Inferior parietal cortex (tissue), 1 donor: ENCODE data around the gene RNASE12.
"Not testable (repeated sequence)": the region's sequence is repeated elsewhere in the genome, so short reads cannot be mapped to it uniquely, and the experiment has no call there.

Source experiments
- DNase-seq: peaks from one replicate; pipeline ENCODE4 v3.0.0-alpha.2; 2016; ENCODE audit errors: extremely low spot score

RNASE12 gene, protein sequence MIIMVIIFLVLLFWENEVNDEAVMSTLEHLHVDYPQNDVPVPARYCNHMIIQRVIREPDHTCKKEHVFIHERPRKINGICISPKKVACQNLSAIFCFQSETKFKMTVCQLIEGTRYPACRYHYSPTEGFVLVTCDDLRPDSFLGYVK

DNA sequence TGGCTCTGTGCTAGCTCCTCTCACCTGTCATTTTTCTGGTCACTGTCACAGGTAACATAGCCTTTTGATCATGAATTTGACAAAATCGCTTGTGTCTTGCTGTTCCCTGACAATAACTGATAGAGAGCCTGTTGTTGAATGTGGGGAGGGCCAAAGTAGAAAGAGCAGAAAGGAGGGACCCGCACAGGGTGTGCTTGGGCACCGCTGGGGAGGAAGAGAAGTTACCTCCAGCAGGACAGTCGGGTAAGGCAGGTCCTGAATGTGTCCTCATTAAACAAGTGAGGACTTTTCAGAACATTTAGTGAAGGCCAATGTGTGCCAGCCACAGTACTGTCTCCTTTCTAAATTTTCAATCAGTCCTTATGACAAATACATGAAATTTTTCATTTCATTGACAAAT, at the start of gene RNASE12:
Gene RNASE12 (minus strand): TSS at position 142 of the 400 bp plus-strand sequence. CDS start 653 bp downstream, outside the sequence.
- no peak for DNase-seq

DNA sequence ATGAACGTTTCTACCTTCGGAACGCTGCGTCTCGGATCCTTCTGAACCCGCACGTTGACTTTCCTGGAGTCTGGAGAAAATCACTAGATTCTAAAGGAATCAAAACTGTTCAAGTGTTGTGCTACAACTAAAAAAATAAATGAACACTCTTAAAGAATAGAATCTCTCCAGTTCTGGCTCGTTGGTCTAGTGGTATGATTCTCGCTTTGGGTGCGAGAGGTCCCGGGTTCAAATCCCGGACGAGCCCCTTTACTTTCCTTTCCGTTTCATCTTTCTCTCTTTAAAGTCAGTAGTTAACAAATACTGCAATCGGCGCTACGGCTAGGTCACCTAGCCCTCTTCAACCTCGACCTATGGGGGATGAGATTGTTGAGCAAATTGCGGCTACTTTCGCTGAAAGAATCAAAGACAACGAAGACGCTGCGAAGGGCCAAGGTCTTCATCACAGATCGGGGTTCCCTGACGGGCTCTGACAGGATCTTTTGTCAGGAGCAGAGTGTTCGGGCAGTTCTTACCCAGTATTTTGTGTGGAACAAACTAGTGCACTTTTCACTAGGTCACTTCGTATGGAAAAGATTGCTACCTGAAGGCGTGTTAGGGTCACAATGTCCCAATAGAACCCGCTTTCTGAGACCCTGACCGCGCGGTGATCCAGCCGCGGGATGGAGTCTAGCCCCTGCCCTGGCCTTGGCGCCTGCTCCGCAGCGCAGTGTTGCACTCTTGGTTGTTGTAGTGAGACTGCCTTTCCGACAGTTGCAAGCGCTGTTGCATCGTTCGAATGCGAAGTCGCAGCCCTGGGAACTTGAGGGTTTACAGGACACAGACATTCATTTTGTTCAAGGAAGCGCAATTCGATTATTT, 41.9 kb upstream of the RNASE12 start:
- peak; percentile 65 for DNase-seq

DNA sequence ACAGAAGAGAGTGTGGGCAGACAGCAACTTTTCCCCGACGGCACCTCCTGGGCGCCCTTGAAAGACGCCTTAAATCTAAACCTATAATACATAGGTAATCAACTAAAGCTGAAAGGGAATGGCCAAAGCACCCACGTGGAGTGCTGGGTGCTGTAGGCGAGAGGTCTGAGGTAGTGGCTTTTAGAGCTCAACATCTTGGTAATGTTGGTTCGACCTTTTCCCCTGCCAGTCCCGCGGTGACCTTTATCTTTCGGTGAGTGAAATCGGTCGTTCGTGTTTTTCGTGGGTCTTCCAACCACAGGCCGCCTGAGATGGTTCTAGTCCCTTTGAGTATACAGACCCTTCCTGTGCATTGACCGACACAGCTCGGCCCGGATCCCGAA, 41.3 kb upstream of the RNASE12 start:
- DNase-seq = no peak

GRCh38 chr14:20631880-20632389, 40.8 kb upstream of the RNASE12 start:
- DNase-seq = peak; percentile 15

- peak; percentile 53 for DNase-seq
Observed at GRCh38 chr14:20631023-20631879, 40.1 kb upstream of the RNASE12 start.

- peak; percentile 40 for DNase-seq
Observed at GRCh38 chr14:20630340-20631022, 39.3 kb upstream of the RNASE12 start.

DNA sequence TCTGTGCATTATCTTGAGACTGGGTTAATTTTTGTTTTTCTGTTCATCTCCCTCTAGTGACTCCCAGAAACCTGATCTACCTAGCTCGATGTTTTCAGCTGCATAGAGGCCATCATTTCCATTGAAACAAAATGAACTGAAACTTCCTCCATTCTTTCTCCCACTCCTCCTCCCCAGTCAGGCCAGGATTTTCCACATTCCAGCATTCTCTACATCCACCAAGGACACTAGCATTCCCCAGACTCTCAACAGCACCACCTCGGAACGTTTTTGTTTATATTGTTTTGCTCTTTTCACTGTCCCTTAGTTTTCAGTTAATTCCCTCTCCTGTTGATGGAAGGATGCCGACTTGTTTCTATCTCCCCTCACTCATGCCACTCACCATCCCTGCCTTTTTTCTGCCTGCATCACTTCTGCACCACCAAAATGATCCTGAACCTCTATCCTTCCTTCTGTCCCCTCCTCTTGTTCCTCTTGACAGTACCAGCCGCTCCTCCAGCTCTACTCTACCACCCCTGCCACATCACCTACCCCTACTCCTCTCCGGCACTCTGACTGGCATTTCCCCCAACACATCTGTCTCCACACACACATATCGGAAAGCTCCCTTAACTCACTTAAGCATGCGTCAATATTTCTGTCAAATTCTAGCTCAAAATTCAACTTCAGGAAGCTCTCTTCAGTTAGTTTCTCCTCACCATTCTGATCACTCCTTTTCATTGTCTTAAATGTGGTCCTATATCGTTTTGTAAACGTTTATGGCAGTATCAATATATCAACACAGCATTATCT, 37.1 kb upstream of the RNASE12 start:
- no peak for DNase-seq

GRCh38 chr14:20627346-20628027, 36.3 kb upstream of the RNASE12 start:
- DNase-seq = no peak

DNA sequence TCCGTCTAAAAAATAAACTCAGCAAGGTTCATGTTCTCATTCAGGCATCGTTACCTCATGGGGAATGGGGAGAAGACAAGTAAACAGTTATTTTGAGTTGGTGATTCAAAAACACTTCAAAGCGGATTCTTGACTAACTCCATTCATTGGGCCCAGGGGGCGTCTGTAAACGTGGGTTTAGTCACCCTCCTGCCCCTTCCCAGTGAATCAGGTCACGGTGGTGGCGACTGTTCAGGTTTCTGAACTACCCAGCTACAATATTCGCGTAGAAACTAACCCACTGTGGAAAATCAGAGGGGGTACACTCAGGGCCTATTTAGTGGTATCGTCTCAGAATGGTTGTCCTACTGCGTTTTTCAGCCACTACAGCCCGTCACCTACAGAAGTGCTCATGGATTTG, 35.1 kb upstream of the RNASE12 start:
- DNase-seq = no peak

DNA sequence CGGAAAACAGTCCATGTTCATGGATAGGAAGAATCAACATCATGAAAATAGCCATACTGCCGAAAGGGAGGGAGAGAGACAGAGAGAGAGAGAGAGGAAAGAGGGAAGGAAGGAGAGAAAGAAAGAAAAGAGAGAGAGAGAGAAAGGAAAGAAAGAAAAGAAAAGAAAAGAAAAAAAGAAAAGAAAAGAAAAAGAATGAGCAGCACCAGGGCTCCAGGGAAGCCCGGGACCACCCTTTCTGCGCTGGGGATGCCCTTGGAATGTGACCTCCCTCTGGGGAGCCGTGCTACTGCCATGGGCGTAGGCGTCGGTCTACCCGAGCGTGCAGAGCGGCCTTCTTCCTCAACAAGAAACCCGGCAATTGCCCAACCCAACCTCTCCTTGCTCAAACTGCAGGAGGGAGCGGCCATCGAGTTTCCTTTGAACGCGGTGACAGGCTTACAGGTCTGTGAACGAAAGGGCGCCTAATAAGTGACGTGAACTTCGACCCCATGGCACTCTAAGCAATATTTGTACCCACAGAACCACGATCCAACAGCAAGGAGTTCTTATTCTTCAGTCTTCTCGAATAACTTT, 33.4 kb upstream of the RNASE12 start:
- peak; percentile 4 for DNase-seq

GRCh38 chr14:20623798-20624197, 32.6 kb upstream of the RNASE12 start:
- no peak for DNase-seq

DNA sequence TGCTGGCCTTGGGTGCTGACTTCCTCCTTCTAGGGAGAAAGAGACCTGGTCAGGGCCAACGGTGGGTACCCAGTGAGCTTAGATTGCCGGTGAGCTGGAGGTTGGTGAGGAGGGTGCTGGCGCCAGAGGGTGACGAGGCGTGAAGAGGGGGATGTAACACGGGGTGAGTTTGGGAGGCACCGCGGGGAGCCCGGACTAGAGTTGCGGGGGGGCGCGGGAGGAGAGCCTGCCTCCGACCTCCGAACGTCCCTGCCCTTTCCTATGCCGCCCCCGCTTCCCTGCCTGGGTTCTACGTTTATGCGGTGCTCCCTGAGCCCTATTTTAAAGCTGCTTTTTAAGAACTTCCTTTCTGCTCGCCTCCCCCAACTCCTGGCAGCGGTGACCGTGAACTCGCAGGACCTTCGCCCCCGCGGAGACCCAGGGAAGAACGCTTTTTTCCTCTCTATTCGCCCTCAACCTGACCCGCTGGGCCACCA, 31.7 kb upstream of the RNASE12 start:
- no peak for DNase-seq

DNA sequence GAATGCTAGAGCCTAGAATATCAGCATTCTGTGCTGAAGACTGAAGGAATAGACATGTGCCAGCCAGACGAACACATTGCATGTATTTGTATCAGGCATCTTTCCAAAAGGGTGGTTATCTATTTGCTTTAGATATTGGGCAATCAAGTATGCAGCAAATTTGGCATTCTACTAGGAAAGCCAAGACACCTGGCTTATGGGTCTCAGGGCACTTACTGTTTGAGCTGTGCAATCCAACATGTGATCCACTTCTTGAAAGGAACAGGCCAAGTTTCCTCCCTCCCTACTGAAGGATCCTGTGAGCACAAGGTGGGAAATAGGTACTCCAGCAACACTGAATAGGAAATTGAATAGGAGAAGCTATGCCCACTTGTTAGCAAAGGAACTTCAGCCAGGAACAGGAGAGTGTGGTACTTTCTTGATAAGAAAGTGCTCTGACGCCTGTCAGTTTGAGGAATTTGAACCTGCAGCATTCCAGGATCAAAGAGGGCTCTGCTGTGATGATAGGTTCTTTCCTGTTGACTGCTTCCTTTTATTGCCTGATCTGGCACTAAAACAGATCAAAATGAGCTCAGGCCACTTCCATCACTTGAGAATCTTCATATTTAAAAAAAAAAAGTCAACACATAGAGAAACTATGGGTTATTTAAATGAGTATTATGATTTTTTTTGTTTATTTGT, 29.8 kb upstream of the RNASE12 start:
- DNase-seq = no peak

DNA sequence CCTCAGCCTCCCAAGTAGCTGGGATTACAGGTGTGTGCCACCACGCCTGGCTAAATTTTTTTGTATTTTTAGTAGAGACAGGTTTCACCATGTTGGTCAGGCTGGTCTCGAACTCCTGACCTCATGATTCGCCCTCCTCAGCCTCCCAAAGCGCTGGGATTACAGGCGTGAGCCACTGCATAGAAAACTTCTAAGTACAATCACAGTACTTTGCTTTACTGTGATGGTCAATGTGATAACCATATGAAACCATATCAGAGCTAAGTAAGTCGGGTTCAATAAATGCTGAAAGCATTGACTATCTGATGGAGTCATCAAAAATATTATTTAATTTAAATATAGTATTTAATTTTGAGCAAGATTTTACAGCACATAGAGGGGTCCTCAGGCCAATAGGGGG, 28.5 kb upstream of the RNASE12 start:
- not testable (repeated sequence) for DNase-seq

- no peak for DNase-seq
Observed at GRCh38 chr14:20618271-20618749, 27.1 kb upstream of the RNASE12 start.

- no peak for DNase-seq
Observed at GRCh38 chr14:20617138-20618003, 26.2 kb upstream of the RNASE12 start.

GRCh38 chr14:20615996-20616395, 24.8 kb upstream of the RNASE12 start:
- DNase-seq = no peak
